Choroid plexus epithelial cell (primary cell): ENCODE results near the gene TBC1D21.
"Not testable (repeated sequence)": the region's sequence is repeated elsewhere in the genome, so short reads cannot be mapped to it uniquely, and the experiment has no call there.

Experiments
- DNase-seq: peaks from one replicate; pipeline ENCODE4 v3.0.0-alpha.2; 2010; ENCODE audit warnings: low read depth
- H3K4me3 ChIP-seq: 2 replicates; pipeline ENCODE4 v1.5.1; 2011; ENCODE audit warnings: low read depth, mild to moderate bottlenecking, control low read depth, low read length, moderate library complexity
- TF ChIP-seq, protein P1 (sequence below): conservative IDR thresholded peaks from 2 replicates; pipeline ENCODE4 v1.5.1; 2011; ENCODE audit warnings: low read depth, mild to moderate bottlenecking, control low read depth, inconsistent platforms, low read length, moderate library complexity

The TBC1D21 gene

DNA sequence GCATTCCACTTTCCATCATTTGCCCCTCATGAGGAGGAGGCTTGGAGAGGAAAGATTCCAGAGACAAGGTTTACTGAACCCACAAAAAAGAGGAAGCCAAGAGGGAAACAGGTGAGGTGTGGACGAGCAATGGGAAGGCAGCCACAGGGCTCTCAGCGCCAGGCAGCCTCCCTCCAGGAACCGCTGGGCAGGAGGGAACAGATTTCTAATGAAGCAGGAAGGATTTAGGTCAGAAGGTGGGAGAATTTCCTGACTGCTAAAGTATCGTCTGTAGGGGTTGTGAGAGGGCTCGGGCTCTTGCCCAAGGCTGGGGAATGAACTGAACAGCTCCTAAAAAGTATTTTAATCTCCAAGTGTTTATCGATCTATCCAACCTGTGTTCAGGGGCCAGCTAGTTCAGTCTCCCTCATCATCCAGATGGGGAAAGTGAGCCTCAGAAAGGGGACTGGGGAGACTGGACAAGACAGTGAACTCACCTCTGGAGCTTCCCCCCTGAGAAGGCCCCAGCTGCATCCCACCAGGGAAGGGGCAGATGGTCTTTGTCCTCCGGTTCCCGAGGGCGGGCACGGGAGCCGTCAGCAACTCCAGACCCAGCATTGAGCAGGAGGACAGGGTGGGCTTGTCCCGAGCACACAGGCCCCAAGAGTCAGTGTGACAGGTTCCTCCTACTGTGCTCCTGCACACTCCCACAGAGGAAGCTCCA is 63.4 kb downstream of the TBC1D21 start:
- DNase-seq = no peak
- H3K4me3 ChIP-seq = no peak overlapping the region
- TF ChIP-seq, protein P1, sequence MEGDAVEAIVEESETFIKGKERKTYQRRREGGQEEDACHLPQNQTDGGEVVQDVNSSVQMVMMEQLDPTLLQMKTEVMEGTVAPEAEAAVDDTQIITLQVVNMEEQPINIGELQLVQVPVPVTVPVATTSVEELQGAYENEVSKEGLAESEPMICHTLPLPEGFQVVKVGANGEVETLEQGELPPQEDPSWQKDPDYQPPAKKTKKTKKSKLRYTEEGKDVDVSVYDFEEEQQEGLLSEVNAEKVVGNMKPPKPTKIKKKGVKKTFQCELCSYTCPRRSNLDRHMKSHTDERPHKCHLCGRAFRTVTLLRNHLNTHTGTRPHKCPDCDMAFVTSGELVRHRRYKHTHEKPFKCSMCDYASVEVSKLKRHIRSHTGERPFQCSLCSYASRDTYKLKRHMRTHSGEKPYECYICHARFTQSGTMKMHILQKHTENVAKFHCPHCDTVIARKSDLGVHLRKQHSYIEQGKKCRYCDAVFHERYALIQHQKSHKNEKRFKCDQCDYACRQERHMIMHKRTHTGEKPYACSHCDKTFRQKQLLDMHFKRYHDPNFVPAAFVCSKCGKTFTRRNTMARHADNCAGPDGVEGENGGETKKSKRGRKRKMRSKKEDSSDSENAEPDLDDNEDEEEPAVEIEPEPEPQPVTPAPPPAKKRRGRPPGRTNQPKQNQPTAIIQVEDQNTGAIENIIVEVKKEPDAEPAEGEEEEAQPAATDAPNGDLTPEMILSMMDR = no peak

DNA sequence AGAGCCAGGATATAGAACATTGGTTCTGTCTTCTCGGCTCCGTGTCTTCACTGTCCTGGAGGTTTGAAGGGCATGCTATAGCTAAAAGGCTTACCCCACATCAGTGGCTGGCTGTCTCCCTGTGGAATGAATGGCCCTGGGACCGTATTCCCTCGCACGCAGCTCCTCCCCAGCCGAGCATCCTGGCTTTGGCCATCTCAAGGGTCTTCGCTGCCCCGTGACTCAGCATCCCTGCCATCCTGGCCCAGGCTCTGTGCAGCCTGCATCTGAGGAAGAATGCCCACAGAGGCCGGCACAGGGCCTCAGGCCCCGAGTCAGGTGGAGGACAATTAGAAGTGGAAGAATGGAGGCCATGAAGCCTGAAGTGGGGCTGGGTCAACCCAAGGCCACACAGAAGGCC is 63.9 kb downstream of the TBC1D21 start:
- TF ChIP-seq, protein P1 = no peak
- DNase-seq = no peak
- no peak overlapping the region for H3K4me3 ChIP-seq

DNA sequence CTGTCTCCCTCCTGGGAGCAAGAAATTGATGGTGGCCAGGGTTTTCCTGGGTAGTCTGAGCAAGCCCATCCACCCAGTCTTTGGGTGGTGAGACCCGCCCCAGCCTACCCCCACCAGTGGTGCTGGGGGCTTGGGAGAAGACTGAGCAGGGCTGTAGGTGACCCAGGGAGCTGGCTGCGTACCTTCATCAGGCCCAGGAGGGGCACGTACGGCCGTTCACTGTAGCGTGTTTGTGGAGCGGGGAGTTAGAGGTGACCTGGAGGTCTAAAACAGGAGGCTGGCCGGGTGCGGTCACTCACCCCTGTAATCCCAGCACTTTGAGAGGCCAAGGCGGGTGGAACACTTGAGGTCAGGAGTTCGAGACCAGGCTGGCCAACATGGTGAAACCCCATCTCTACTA is 64.4 kb downstream of the TBC1D21 start:
- no peak for DNase-seq
- H3K4me3 ChIP-seq = no peak overlapping the region
- TF ChIP-seq, protein P1 = no peak

DNA sequence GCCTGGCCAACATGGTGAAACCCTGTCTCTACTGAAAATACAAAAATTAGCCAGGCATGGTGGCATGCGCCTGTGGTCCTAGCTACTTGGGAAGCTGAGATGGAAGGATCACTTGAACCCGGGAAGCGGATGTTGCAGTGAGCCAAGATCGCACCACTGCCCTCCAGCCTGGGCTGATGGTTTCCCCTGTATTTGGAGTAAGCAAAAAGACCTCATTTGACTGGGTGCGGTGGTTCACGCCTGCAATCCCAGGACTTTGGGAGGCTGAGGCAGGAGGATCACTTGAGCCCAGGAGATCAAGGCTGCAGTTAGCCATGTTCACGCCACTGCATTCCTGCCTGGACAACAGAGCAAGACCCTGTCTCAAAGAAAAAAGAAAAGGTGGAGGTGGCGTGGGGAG is 65.2 kb downstream of the TBC1D21 start:
- not testable (repeated sequence) for H3K4me3 ChIP-seq, DNase-seq
